DOHH2 (cell line): Measurements from ENCODE around the gene FGF1.

Source experiments
- H3F3A ChIP-seq: fragments of 200-600 bp; sonication (generic), shearing (Covaris generic); 2 replicates; pipeline ENCODE4 v1.6.0; 2016; ENCODE audit warnings: antibody characterized with exemption, mild to moderate bottlenecking; ENCODE audit not compliant: control insufficient read depth, insufficient read depth
- H3K27ac ChIP-seq: fragments of 200-600 bp; sonication (generic); 2 replicates; pipeline ENCODE4 v1.5.1; 2014; ENCODE audit warnings: low read depth, mild to moderate bottlenecking, low read length, moderate library complexity
- H3K27me3 ChIP-seq: fragments of 200-600 bp; sonication (generic); 2 replicates; pipeline ENCODE4 v1.6.1; 2014; ENCODE audit warnings: mild to moderate bottlenecking, low read length, mixed read lengths; ENCODE audit not compliant: control insufficient read depth
- H3K36me3 ChIP-seq: fragments of 200-600 bp; sonication (generic); 2 replicates; pipeline ENCODE4 v1.6.1; 2014; ENCODE audit warnings: mild to moderate bottlenecking, low read length, moderate library complexity, mixed read lengths; ENCODE audit not compliant: control insufficient read depth
- H3K4me1 ChIP-seq: fragments of 200-600 bp; sonication (generic); 2 replicates; pipeline ENCODE4 v1.6.1; 2014; ENCODE audit warnings: mild to moderate bottlenecking, low read length, mixed read lengths; ENCODE audit not compliant: control insufficient read depth
- H3K4me2 ChIP-seq: fragments of 200-600 bp; sonication (generic); 2 replicates; pipeline ENCODE4 v1.6.0; 2014; ENCODE audit warnings: mild to moderate bottlenecking, low read length, moderate library complexity
- H3K4me3 ChIP-seq: fragments of 200-600 bp; sonication (generic); 2 replicates; pipeline ENCODE4 v1.5.1; 2014; ENCODE audit warnings: mild to moderate bottlenecking, low read length, mixed read lengths
- H3K79me2 ChIP-seq: fragments of 200-600 bp; sonication (generic); 2 replicates; pipeline ENCODE4 v1.6.1; 2014; ENCODE audit warnings: mild to moderate bottlenecking, low read length, mixed read lengths; ENCODE audit not compliant: control insufficient read depth
- H3K9me2 ChIP-seq: fragments of 200-600 bp; sonication (generic); replicated peaks from 2 replicates; pipeline ENCODE4 v1.6.1; 2014; ENCODE audit warnings: mild to moderate bottlenecking, low read length, mixed read lengths; ENCODE audit not compliant: control insufficient read depth
- H3K9me3 ChIP-seq: fragments of 200-600 bp; sonication (generic); 2 replicates; pipeline ENCODE4 v1.6.1; 2014; ENCODE audit warnings: antibody characterized with exemption, low read length, mixed read lengths; ENCODE audit not compliant: control insufficient read depth, insufficient read depth
- H4K20me1 ChIP-seq: fragments of 200-600 bp; sonication (generic); 2 replicates; pipeline ENCODE4 v1.6.0; 2014; ENCODE audit warnings: low read depth, mild to moderate bottlenecking, antibody characterized with exemption, low read length, moderate library complexity; ENCODE audit not compliant: control insufficient read depth, insufficient read depth
- CTCF ChIP-seq: fragments of 200-600 bp; sonication (generic); IDR thresholded peaks from one replicate; pipeline ENCODE4 v1.5.1; 2014; ENCODE audit warnings: antibody characterized with exemption, mild to moderate bottlenecking, low read depth, low read length; ENCODE audit not compliant: poor library complexity, severe bottlenecking
- EZH2phosphoT487 ChIP-seq: fragments of 200-600 bp; sonication (generic); IDR thresholded peaks from 2 replicates; pipeline ENCODE4 v1.6.1; 2017; ENCODE audit warnings: borderline replicate concordance, mild to moderate bottlenecking, antibody characterized with exemption, low read length, moderate library complexity, mixed read lengths

The FGF1 gene

GRCh38 chr5:142610176-142611001 is 75.5 kb downstream of the FGF1 start:
- TF ChIP-seq EZH2phosphoT487 (no peak), CTCF (no peak)
- peaks cover 18% of the 10 kb centered on the region for H3K27me3 ChIP-seq
- H3F3A ChIP-seq = no peaks in the 10 kb centered on the region
- no peak overlapping the region for H3K4me2 ChIP-seq
- no peaks in the 10 kb centered on the region for H3K9me3 ChIP-seq
- no peaks in the 10 kb centered on the region for H3K9me2 ChIP-seq
- H3K36me3 ChIP-seq = no peaks in the 10 kb centered on the region
- no peaks in the 10 kb centered on the region for H3K79me2 ChIP-seq
- no peaks in the 10 kb centered on the region; the same call in 1 of the 2 replicates for H4K20me1 ChIP-seq
- no peak overlapping the region for H3K4me3 ChIP-seq
- no peaks in the 10 kb centered on the region for H3K4me1 ChIP-seq
- no peak overlapping the region for H3K27ac ChIP-seq

GRCh38 chr5:142609142-142609541 is 76.7 kb downstream of the FGF1 start:
- H3K36me3 ChIP-seq = no peaks in the 10 kb centered on the region
- H3K4me1 ChIP-seq = no peaks in the 10 kb centered on the region
- no peak overlapping the region for H3K27ac ChIP-seq
- H3K9me3 ChIP-seq = no peaks in the 10 kb centered on the region
- H3K4me2 ChIP-seq = no peak overlapping the region
- H3K27me3 ChIP-seq = peaks cover 18% of the 10 kb centered on the region
- no peaks in the 10 kb centered on the region; the same call in 1 of the 2 replicates for H4K20me1 ChIP-seq
- no peaks in the 10 kb centered on the region for H3K9me2 ChIP-seq
- no peaks in the 10 kb centered on the region for H3F3A ChIP-seq
- no peak overlapping the region for H3K4me3 ChIP-seq
- H3K79me2 ChIP-seq = no peaks in the 10 kb centered on the region
- no peak for TF ChIP-seq CTCF
- no peak for TF ChIP-seq EZH2phosphoT487

GRCh38 chr5:142608081-142608480 is 77.8 kb downstream of the FGF1 start:
- H3K4me1 ChIP-seq = no peaks in the 10 kb centered on the region
- H3F3A ChIP-seq = no peaks in the 10 kb centered on the region
- H3K36me3 ChIP-seq = no peaks in the 10 kb centered on the region
- H3K27ac ChIP-seq = no peak overlapping the region
- H3K4me3 ChIP-seq = no peak overlapping the region
- TF ChIP-seq EZH2phosphoT487 = no peak
- no peak for TF ChIP-seq CTCF
- peaks cover 18% of the 10 kb centered on the region for H3K27me3 ChIP-seq
- no peaks in the 10 kb centered on the region; the same call in 1 of the 2 replicates for H4K20me1 ChIP-seq
- no peak overlapping the region for H3K4me2 ChIP-seq
- no peaks in the 10 kb centered on the region for H3K79me2 ChIP-seq
- no peaks in the 10 kb centered on the region for H3K9me3 ChIP-seq
- no peaks in the 10 kb centered on the region for H3K9me2 ChIP-seq
